UCSD-AML1 (cell line): ENCODE results near the gene EFNA3.
A peak's percentile ranks its signal among the peaks of the same experiment; 100 is the strongest.
"Not testable (repeated sequence)": the region's sequence is repeated elsewhere in the genome, so short reads cannot be mapped to it uniquely, and the experiment has no call there.

Experiments used
- DNase-seq: peaks from one replicate; lab custom pipeline; 2025; ENCODE audit not compliant: unreplicated experiment; lab: John Stamatoyannopoulos, UW

Gene EFNA3

DNA sequence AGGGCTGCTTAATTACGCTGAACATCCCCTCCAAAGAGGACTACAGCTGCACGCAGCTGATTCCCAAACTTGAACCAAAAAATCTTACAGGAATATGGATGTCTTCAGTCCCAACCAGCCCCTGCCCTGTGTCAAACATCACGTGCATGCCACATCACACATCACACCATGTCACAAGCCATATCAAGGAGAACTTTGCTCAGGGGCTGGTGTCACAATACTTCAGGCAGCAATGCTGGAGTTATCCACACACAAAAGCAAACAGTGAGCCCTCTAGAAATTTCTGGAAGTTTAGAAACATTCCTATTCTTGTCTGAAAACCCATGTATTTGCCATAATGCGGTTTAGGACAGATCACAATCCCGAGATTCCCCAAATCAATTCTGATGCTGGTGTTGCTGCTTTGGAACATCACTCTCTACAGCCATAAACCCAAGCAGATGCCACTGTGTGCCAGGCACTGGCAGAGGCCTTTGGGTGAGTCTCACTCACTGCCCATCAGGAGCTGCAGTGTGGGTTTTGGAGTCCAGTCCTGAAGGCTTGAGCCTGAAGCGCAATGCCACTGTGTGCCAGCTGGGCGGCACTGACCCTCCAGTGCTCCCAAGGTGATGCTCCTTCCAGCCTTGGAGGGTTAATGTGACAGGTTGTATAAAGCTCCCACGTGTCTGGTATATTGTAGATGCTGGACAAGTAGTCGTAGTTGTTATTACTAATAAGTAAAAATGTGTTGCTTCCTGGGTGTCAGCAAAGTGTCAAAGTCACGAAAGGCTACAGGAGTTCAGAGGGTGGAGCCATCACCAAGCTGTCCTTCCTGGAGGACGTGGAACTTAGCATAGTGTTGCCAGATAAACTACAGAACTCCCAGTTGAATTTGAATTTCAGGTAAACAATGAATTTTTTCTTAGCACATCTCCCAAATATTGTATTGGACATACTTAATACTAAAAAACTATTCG lies 28.9 kb downstream of the EFNA3 start:
- DNase-seq, result no peak

DNA sequence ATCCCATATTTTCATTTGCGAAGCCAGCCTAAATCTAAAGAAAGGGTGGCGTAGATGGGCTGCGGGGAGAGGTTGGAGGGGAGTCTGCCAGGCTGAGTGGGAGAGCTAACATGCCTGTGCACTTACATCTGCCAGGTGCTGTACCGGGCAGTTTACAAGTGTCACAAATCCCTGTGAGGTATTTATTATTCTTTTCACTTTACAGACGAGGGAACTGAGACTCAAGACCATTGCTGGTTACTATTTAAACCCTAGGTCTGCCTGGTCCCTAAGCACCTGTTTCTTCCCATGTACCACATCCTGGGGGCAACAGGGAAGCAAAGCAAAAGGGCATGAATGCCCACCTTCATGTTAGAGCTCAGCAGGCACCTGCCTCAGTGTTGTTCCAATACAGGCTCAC lies 29.7 kb downstream of the EFNA3 start:
- no peak for DNase-seq

DNA sequence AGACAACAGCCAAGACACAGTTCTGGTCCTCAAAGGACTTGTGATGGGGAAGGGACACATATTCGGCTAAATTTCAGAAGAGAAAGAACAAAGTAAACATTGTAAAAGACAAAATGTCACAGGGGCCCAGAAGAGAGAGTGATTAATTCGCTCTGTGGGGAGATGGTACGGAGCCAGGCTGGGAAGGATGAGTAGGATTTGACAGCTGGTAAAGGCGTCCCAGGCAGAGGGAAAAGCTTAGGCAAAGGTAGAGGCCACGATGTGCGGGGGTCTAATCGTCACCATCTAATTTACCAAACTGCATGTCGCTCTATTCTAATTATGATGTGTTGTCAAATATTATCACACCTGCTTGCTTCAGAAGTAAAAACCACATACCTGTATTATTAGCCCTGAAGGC lies 31.7 kb downstream of the EFNA3 start:
- DNase-seq, result no peak

DNA sequence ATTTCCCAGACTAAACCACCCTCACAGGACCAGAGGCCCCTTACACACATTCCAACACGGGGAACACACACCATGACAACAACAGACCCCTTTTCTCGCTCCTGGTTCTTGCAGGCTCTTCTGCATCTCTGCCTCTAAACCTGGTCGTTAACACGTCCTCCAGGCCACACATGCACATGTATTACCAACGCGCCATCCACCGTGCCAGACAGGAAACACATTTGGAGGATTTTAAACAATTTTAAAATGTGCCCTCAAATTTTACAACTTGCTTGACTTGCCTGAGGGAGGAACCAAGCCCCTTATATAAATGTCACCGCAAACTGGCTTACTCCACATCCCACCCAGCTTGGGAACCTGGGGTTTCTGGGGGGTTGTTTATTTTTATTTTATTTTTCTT lies 32.2 kb downstream of the EFNA3 start:
- DNase-seq, result no peak

DNA sequence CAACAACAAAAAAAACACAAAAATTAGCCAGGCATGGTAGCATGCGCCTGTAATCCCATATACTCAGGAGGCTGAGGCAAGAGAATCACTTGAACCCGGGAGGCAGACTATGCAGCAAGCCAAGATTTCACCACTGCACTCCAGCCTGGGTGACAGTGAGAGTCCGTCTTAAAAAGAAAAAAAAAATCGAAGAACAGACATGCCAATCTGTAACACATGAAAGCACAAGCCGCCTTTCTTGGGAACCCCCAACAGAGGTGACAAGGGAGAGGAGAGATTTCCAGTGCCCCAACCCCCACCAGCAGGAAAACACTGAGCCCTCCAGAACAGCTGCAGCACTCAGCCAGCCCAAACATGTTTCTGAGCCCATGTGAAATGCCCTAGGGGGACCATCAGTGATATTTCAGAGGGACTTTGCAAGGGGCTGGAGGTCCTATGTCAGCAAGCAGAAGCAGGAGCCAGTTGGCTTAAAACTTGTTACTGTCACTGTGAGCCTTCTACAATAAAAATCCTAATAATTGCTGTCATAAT lies 34.9 kb downstream of the EFNA3 start:
- no peak for DNase-seq

DNA sequence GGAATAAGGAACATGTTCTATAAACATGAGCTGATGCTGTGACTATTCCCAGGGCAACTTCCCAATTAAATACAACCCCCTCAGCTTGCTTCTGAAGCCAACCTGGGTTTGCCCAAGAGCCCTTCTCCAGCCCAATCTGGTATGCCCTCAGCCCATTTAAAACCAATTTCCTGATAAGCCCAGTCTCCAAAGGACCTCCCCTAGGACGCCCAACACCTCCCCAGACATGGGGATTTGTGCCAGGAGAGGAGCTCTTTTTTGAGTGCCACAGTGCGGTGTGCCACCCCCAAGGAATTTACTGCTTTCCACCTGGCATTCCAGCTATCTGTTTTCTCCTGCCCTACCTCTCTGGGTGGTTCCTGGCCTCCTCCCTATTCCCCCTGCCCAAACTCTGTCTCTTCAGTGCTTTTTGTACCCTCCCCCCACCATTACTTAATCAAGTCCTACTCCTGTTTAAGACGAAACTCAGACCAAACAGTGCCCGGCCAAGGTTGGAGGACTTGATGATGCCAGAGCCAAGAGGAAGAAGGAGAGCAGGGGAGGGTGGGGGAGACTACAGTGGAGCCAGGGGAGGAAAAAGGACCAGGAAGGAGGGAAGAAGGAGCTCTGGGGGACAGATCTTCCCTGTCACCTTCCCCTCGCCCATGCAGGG lies 37.6 kb downstream of the EFNA3 start:
- DNase-seq, result no peak

DNA sequence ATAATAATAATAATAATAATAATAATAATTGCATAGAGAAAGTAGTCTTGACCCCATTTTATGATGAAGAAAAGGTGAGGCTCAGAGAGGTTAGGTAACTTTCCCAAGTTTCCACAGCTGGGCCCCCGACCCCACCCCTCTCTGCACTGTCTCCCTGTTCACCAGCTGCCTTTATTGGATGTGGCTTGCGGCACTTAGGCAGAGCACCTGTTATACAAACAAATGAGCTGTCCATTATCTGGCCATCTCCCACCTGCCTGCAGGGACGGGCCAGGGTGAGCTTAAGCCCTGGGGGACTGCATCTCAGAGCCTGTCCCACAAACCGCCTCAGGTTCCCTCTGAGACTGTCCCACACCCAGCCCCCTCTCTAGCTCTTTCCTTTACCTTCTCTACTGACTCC lies 39.0 kb downstream of the EFNA3 start:
- no peak for DNase-seq

DNA sequence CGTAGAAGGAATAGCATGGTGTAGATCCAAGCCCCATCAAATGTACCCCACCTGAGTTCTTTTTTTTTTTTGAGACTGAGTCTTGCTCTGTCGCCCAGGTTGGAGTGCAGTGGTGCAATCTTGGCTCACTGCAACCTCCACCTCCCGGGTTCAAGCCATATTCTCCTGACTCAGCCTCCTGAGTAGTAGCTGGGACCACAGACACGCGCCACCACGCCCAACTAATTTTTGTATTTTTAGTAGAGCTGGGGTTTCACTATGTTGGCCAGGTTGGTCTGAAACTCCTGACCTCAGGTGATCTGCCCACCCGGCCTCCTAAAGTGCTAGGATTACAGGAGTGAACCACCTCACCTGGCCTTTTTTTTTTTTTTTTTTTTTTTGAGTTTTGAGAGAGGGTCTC lies 39.5 kb downstream of the EFNA3 start:
- not testable (repeated sequence) for DNase-seq

DNA sequence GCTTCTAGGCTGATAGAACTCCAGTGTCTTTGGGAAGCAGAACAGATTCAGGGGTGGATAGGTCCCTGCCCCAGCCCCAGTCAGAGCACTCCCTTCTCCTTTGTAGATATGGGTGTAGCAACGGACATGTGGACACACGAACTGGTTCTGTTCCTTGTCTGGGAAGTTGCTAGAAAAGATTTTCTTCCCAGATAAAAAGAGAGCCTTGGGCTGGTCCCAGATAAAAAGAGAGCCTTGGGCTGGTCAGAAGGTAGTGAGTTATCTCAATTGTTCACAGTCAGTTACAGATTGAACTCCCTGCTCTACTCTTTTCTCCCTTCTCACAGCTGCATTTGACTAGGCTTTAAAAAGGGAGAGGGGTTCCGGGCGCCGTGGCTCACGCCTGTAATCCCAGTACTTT lies 41.6 kb downstream of the EFNA3 start:
- no peak for DNase-seq

DNA sequence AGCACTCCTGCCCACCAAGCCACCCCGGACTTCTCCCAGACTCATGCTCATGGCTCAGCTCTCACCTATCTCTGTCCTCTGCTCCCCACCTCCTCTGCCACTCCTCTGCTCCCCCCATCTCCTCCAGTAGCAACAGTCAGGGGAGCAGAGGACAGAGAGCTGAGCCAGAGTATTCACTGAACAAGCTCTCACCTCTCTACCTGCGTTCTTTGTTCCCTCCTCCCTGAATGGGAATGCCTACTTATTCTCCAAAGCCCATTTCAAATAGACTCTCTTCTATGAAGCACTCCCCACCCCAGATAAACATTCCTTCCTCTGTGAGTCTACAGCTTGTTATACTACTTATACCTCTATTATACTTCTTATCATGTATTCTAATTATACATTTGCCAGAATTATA lies 42.6 kb downstream of the EFNA3 start:
- no peak for DNase-seq

DNA sequence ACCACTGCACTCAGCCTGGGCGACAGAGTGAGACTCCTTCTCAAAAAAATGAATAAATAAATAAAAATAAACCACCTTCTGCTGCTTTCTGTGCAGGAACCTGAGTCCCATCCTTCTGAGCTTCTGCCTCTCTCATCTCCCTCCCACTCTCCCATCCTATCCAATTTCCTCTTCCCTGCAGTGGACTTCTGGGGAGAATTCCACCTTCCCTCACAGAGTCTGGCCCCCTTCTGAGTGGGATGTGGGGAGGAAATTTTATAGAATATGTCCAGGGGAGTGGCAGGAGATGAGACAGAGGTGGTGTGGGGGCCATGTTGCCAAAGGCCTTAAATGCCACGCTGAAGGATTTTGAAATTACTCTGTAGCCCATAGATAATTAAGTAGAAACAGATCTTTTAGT lies 43.7 kb downstream of the EFNA3 start:
- no peak for DNase-seq

DNA sequence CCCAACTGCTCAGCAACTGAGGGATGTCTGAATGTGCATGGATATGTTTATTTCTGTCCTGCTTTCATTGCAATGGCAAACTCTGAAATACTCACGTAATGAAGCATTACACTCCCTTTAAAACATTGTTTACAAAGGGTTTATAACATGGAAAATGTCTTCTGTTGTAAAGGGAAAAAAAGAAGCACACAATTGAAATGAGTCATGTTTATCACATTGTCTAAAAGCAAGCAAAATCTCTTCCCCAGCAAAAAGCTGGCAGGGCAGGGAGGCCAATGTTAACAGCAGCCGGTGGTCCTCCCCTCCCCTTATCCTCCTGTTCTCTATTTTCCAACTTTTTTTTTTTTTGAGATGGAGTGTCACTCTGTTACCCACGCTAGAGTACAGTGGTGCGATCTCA lies 45.2 kb downstream of the EFNA3 start:
- DNase-seq, result no peak

DNA sequence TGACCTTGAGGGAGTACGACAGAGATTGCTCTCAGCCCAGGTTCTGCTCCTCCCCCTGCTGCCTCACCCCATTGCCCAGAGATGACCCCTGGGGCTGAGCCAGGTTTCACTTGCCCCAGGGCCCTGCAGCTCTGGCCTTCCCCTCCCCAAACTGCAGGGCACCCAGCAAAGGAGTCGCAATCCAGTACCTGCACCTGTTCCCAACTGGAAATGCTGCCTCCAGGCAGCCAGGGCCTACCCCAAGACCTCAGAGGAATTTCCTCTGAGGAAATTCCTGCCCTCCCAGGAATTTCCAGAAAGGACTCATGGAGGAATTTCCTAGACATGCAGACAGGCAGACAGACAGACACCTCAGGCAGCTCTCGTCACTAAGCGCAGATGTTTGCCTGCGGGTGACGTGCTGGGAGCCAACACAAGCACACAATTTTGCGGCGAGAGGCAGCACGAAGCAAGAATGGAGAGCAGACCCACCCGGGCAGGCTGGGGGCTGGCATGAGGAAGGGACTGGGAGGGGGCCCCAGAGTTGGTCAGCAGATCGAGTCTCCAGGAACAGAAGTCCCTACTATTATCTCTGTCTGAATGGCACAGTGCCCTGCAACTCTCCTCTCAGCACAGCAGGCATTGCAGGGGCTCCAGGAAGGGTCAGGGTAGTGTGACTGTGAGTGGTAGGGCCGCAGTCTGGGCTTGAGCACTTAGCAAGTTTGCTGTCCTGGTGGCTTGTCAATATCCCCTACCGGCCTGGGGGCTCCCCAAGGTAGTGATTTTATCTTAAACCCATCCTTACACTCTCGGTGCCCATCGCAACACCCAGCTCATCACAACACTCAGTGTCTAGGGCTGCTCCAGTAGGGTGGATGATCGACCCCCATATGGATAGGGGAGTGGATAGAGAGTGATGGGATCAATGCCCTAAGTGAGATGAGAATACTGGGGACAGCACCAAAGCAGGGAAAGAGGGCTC lies 46.1 kb downstream of the EFNA3 start:
- DNase-seq, result no peak

DNA sequence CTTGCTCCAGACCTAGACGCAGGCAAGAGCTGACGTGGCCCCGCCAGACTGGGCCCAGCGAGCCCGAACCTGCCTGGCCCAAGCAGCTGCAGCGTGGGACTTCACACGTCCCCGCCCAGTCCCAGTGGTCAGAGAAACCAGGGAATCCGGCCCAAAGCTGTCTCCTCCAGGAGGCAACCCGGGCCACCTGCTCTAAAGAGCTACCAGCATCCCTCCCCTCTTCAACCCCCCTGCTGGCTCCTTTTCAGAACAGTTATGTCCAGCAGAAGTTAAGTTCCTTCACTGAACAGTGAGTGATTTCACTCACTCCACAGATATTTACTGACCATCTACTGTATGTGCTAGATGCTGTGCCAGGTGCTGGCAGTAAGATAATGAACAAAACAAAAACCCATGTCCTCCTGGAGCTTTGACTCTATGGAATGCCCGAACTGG lies 46.9 kb downstream of the EFNA3 start:
- no peak for DNase-seq

DNA sequence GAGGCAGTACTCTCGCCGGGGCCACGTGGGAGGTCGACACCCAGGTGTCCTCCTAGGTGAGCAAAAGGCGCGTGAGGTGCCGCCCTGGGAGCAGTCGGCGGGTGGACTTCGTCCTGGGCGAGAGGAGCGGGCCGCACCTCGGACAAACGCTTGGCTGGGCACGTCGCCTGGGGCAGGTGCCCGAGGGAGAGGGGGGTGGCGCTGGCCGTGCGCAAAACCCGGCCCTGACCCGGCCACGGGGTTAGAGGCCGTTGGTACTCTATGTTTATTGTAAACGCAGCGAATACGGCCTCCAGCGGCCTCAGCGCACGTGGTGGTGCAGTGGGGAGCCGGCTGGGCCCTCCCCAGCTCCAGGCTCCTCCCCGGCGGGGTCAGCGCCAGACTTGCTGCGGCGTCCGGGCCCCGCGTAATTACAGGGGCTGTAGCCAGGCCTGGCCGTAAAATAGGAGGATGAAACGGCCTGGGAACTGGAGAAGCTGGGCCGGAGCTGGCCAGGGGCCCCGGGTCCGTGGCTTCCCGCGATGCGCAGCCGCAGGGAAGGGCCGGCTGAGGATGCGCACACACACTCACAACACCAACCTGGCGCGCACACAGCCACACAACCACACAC lies 47.4 kb downstream of the EFNA3 start:
- no peak for DNase-seq

DNA sequence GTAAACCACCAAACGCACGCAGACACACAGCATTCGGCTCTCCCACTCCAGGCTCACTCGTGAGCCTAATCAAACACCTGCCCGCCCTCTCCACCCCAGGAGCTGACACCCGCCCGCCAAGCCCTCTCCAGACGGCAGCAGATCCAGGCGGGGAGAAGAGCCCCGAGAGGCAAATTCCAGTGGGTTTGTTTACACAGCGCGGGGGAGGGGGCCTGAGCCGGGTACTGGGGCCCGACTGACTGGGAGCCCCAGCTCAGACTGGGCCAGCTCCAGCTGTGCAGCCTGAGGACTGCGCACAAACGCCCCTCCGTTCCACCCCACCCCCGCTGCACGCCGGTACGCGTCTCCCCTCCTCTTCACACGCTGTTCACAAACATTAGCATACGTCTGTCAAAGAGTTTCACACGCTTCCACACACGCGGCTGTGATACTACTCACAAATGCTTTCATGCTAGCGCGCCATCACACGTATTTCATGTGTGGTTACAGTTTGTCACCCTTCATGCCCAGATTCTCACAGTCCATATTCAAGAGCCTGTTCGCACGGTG lies 48.0 kb downstream of the EFNA3 start:
- DNase-seq, result no peak

DNA sequence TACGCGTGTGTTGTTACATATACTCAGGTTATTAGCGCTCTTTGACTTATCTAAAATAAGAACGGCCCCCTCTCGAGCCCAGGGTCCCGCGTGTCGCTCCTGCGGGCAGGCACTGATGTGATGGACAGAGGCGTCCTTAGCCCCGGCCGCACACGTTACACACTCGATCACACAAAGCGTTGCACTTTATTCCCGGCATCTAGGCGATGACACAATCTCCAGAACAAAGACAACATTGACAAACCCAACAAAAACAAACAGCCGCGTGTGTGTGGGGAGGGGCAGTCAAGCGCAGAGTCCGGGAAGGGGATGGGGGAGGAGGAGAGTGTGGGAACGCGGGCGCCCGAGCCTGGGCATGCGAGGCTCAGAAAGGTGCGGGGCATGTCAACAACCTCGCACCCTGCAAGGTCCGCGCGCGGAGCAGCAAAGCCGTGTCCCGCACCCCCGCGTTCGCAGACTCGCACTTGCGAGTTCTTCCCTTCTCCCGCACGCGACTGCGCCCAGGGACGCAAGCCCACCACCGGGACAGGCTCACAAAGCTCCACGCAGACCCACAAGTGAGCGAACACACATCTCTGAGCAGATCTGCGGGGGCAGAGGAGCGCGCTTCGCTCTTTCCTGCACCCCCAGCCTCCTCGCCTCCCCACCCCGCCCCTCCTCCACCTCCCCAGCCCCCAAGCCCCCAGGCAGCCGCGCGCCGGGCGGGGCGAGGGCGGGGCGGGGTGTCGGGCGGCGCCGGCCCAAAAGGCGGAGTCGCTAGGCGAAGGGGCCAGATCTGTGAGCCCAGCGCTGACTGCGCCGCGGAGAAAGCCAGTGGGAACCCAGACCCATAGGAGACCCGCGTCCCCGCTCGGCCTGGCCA lies 48.7 kb downstream of the EFNA3 start, which contains the start of gene EFNA1:
Gene EFNA1 (plus strand): TSS at position 772 of the 862 bp plus-strand sequence. CDS start 102 bp downstream, outside the sequence.
- DNase-seq, result peak; percentile 66

DNA sequence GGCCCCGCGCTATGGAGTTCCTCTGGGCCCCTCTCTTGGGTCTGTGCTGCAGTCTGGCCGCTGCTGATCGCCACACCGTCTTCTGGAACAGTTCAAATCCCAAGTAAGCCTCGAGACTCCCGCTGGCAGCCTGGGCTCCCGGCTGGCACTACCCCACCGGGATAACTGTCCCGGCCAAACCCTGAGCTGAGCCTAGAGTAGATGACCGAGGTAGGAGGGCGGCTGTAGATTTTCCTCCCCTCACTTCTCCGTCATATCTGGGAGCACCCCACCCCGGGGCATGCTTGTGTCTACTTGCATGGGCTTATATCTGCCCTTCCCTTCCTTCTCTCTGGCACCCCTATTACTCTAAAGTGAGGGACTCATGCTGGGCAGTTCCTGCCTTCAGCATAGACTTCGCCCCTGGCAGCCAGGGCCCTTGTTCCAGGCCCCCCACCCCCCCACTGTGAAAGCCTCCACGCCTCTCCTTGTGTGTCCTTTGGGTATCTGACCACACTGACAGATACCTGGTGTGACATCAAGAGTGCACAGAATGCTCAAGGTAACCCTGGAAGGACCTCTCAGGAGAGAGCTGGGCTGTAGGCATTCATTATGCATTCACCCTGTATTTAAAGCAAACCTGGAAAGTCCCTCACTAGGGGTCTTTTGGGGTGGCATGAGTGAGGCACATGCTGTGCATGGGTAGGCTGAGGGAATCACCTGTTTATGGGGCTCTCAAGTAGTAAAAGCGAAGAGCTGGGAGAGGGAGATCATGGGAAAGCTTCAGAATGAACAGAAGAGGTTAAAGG lies 49.5 kb downstream of the EFNA3 start:
- DNase-seq, result no peak
